Endothelial cell of umbilical vein (primary cell): ENCODE data around the gene ANK2.

ENCODE experiments used
- EZH2 ChIP-seq: IDR thresholded peaks from 2 replicates; pipeline ENCODE4 v1.6.1; 2012; ENCODE audit warnings: borderline replicate concordance, low read depth, mild to moderate bottlenecking, moderate library complexity, low read length, inconsistent platforms; ENCODE audit not compliant: severe bottlenecking
- FOS ChIP-seq: IDR thresholded peaks from 2 replicates; pipeline ENCODE4 v1.6.1; 2011; ENCODE audit warnings: mild to moderate bottlenecking, low read length, moderate library complexity, borderline replicate concordance; ENCODE audit not compliant: insufficient read depth
- GATA2 ChIP-seq: IDR thresholded peaks from 2 replicates; pipeline ENCODE4 v1.7.0; 2011; ENCODE audit warnings: low read depth, mild to moderate bottlenecking, moderate library complexity, mixed read lengths, low read length; ENCODE audit not compliant: insufficient read length, insufficient read depth
- POLR2A ChIP-seq: IDR thresholded peaks from 2 replicates; pipeline ENCODE4 v1.6.1; 2012; ENCODE audit warnings: low read depth, mild to moderate bottlenecking, control low read depth, low read length
- TF ChIP-seq, protein P1 (sequence below), 2 donors: IDR thresholded peaks; 1 replicate in 1 of 2; 2 replicates in 1 of 2; pipeline ENCODE4 v1.5.1; 2011; ENCODE audit warnings: low read length in 2 of 2, mild to moderate bottlenecking in 2 of 2, moderate library complexity in 2 of 2, control low read depth in 1 of 2, inconsistent platforms in 1 of 2, low read depth in 1 of 2; ENCODE audit not compliant: insufficient read depth in 1 of 2; ENCODE audit errors: extremely low read depth in 1 of 2
- TF ChIP-seq, protein P2 (sequence below): IDR thresholded peaks from 2 replicates; pipeline ENCODE4 v1.6.1; 2011; ENCODE audit not compliant: insufficient read depth, insufficient read length

DNA sequence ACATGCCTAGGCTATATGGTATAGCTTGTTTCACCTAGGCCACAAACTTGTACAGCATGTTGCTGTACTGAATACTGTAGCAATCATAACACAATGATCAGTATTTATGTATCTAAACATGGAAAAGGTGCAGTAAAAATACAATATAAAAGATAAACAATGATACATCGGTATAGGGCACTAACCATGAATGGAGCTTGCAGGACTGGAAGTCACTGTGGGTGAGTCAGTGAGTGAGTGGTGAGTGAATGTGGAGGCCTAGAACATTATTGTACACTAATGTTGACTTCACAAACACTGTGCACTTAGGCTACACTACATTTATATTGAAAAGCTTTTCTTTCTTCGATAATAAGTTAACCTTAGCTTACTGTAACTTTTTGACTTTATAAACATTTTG lies 45.6 kb upstream of the ANK2 start:
- TF ChIP-seq, protein P1, sequence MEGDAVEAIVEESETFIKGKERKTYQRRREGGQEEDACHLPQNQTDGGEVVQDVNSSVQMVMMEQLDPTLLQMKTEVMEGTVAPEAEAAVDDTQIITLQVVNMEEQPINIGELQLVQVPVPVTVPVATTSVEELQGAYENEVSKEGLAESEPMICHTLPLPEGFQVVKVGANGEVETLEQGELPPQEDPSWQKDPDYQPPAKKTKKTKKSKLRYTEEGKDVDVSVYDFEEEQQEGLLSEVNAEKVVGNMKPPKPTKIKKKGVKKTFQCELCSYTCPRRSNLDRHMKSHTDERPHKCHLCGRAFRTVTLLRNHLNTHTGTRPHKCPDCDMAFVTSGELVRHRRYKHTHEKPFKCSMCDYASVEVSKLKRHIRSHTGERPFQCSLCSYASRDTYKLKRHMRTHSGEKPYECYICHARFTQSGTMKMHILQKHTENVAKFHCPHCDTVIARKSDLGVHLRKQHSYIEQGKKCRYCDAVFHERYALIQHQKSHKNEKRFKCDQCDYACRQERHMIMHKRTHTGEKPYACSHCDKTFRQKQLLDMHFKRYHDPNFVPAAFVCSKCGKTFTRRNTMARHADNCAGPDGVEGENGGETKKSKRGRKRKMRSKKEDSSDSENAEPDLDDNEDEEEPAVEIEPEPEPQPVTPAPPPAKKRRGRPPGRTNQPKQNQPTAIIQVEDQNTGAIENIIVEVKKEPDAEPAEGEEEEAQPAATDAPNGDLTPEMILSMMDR (IDR thresholded peaks at IDR 0.05; ENCODE audit: extremely low read depth in 1 of 2, insufficient read depth in 1 of 2, low read depth in 1 of 2, low read length in 2 of 2), result no peak
- TF ChIP-seq POLR2A, result no peak
- TF ChIP-seq FOS, result no peak
- TF ChIP-seq EZH2, result no peak
- TF ChIP-seq, protein P2, sequence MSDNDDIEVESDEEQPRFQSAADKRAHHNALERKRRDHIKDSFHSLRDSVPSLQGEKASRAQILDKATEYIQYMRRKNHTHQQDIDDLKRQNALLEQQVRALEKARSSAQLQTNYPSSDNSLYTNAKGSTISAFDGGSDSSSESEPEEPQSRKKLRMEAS, result no peak
- TF ChIP-seq GATA2, result no peak
